DMS153 treated with DMSO at 0.1 percent for 48 hours (cell line): ENCODE results near the gene HIRA.

Source experiments
- DNase-seq: peaks from one replicate; lab custom pipeline; 2025; ENCODE audit not compliant: unreplicated experiment; lab: John Stamatoyannopoulos, UW

Gene HIRA

GRCh38 chr22:19358703-19359553 lies 72.6 kb downstream of the HIRA start:
- DNase-seq = no peak

GRCh38 chr22:19358195-19358594 lies 73.3 kb downstream of the HIRA start:
- no peak for DNase-seq

GRCh38 chr22:19357270-19358105 lies 74.0 kb downstream of the HIRA start:
- DNase-seq = no peak

GRCh38 chr22:19356708-19357269 lies 74.7 kb downstream of the HIRA start:
- DNase-seq = no peak

GRCh38 chr22:19355413-19356157 lies 75.9 kb downstream of the HIRA start:
- DNase-seq = no peak

GRCh38 chr22:19354201-19354600 lies 77.3 kb downstream of the HIRA start:
- no peak for DNase-seq

GRCh38 chr22:19353363-19354131 lies 78.0 kb downstream of the HIRA start:
- DNase-seq = no peak

- no peak for DNase-seq
Observed at GRCh38 chr22:19352766-19353165, 78.8 kb downstream of the HIRA start.

- no peak for DNase-seq
Observed at GRCh38 chr22:19352217-19352616, 79.3 kb downstream of the HIRA start.

- DNase-seq = no peak
Observed at GRCh38 chr22:19351604-19352003, 79.9 kb downstream of the HIRA start.

GRCh38 chr22:19350947-19351346 lies 80.6 kb downstream of the HIRA start:
- DNase-seq = no peak

- no peak for DNase-seq
Observed at GRCh38 chr22:19350476-19350859, 81.1 kb downstream of the HIRA start.

GRCh38 chr22:19349778-19350475 lies 81.6 kb downstream of the HIRA start:
- DNase-seq = no peak

- DNase-seq = no peak
Observed at GRCh38 chr22:19346677-19347265, 84.8 kb downstream of the HIRA start.

- no peak for DNase-seq
Observed at GRCh38 chr22:19344420-19344819, 87.1 kb downstream of the HIRA start.

- no peak for DNase-seq
Observed at GRCh38 chr22:19343470-19343869, 88.1 kb downstream of the HIRA start.

- no peak for DNase-seq
Observed at GRCh38 chr22:19341500-19341899, 90.0 kb downstream of the HIRA start.

- no peak for DNase-seq
Observed at GRCh38 chr22:19337137-19337536, 94.4 kb downstream of the HIRA start.
